GM23338 (cell line): ENCODE results near the gene KCNMB2. TPM values are rescaled to one million over a fixed set of nuclear protein-coding genes. Genes with fewer than 3 reads are reported as not detected.

ENCODE experiments used
- ATAC-seq: fragments of 200-7000 bp; cut with Tn5 transposase; 3 replicates; pipeline ENCODE4 v1.9.1; 2020
- DNase-seq: peaks from one replicate; pipeline ENCODE4 v3.0.0-alpha.2; 2015; ENCODE audit warnings: low spot score
- H2AFZ ChIP-seq: fragments of 200-600 bp; sonication (generic); 2 replicates; pipeline ENCODE4 v1.8.0; 2016; ENCODE audit warnings: antibody characterized with exemption, mild to moderate bottlenecking, moderate library complexity
- H3F3A ChIP-seq: fragments of 200-600 bp; sonication (generic); replicated peaks from 2 replicates; pipeline ENCODE4 v1.8.0; 2017; ENCODE audit warnings: antibody characterized with exemption, mixed run types, low read depth
- H3K27ac ChIP-seq: fragments of 200-600 bp; sonication (generic); 2 replicates; pipeline ENCODE4 v1.6.1; 2016; ENCODE audit warnings: low read depth
- H3K27me3 ChIP-seq: fragments of 200-600 bp; sonication (generic); 2 replicates; pipeline ENCODE4 v1.8.0; 2016; ENCODE audit warnings: mild to moderate bottlenecking, mixed run types, moderate library complexity; ENCODE audit not compliant: insufficient read depth
- H3K36me3 ChIP-seq: fragments of 200-600 bp; sonication (generic); 2 replicates; pipeline ENCODE4 v1.8.0; 2016; ENCODE audit warnings: mild to moderate bottlenecking; ENCODE audit not compliant: insufficient read depth
- H3K4me1 ChIP-seq: fragments of 200-600 bp; sonication (generic); 2 replicates; pipeline ENCODE4 v1.8.0; 2016; ENCODE audit warnings: mild to moderate bottlenecking, moderate library complexity; ENCODE audit not compliant: insufficient read depth
- H3K4me2 ChIP-seq: fragments of 200-600 bp; sonication (generic); 2 replicates; pipeline ENCODE4 v1.7.1; 2017; ENCODE audit warnings: mixed run types
- H3K4me3 ChIP-seq: fragments of 200-600 bp; sonication (generic); 2 replicates; pipeline ENCODE4 v1.6.1; 2016; ENCODE audit warnings: mixed run types
- H3K79me2 ChIP-seq: fragments of 200-600 bp; sonication (generic); replicated peaks from 2 replicates; pipeline ENCODE4 v1.8.0; 2017; ENCODE audit warnings: mild to moderate bottlenecking; ENCODE audit not compliant: insufficient read depth
- H3K9me2 ChIP-seq: fragments of 200-600 bp; sonication (generic); 2 replicates; pipeline ENCODE4 v1.8.0; 2017; ENCODE audit not compliant: insufficient read depth
- H4K20me1 ChIP-seq: fragments of 200-600 bp; sonication (generic); replicated peaks from 2 replicates; pipeline ENCODE4 v1.8.0; 2017; ENCODE audit warnings: mild to moderate bottlenecking; ENCODE audit not compliant: insufficient read depth
- H3K27ac Mint-ChIP-seq: 2 replicates; pipeline ENCODE4 v1.8.0; 2020; ENCODE audit warnings: inconsistent platforms, mild to moderate bottlenecking, moderate library complexity, mixed read lengths
- H3K27me3 Mint-ChIP-seq: 3 replicates; pipeline ENCODE4 v1.8.0; 2022; ENCODE audit warnings: low read depth, mild to moderate bottlenecking, moderate library complexity, mixed read lengths, inconsistent platforms; ENCODE audit not compliant: insufficient read depth, poor library complexity
- H3K36me3 Mint-ChIP-seq: 3 replicates; pipeline ENCODE4 v1.8.0; 2021; ENCODE audit warnings: low read depth, mild to moderate bottlenecking, inconsistent platforms, moderate library complexity, mixed read lengths
- H3K4me1 Mint-ChIP-seq: 3 replicates; pipeline ENCODE4 v1.8.0; 2020; ENCODE audit warnings: mild to moderate bottlenecking, inconsistent platforms, mixed read lengths
- H3K4me3 Mint-ChIP-seq: 3 replicates; pipeline ENCODE4 v1.8.0; 2021; ENCODE audit warnings: moderate library complexity, mild to moderate bottlenecking, inconsistent platforms, mixed read lengths
- H3K9me3 Mint-ChIP-seq: 3 replicates; pipeline ENCODE4 v1.8.0; 2020; ENCODE audit warnings: moderate library complexity, mild to moderate bottlenecking, inconsistent platforms, mixed read lengths
- CREB1 ChIP-seq: fragments of 250-450 bp; sonication (Bioruptor Pico); IDR thresholded peaks from 2 replicates; pipeline ENCODE4 v1.5.0; 2020; ENCODE audit warnings: low read depth, mild to moderate bottlenecking, moderate library complexity
- ETS1 ChIP-seq: IDR thresholded peaks from 2 replicates; pipeline ENCODE4 v1.6.1; 2016; ENCODE audit warnings: antibody characterized with exemption
- EZH2phosphoT487 ChIP-seq: fragments of 200-600 bp; sonication (generic); IDR thresholded peaks from one replicate; pipeline ENCODE4 v1.8.1; 2018; ENCODE audit warnings: antibody characterized with exemption; ENCODE audit not compliant: unreplicated experiment
- NANOG ChIP-seq: IDR thresholded peaks from 2 replicates; pipeline ENCODE4 v1.6.1; 2016; ENCODE audit warnings: antibody characterized with exemption, borderline replicate concordance
- STAT1 ChIP-seq: IDR thresholded peaks from one replicate; pipeline ENCODE4 v1.6.1; 2016; ENCODE audit warnings: antibody characterized with exemption; ENCODE audit not compliant: unreplicated experiment
- ZNF331 ChIP-seq: fragments of 250-450 bp; sonication (Bioruptor Pico); IDR thresholded peaks from 2 replicates; pipeline ENCODE4 v1.5.0; 2020; ENCODE audit warnings: low read depth, mild to moderate bottlenecking, moderate library complexity
- ZNF462 ChIP-seq: fragments of 250-450 bp; sonication (Bioruptor Pico); IDR thresholded peaks from 2 replicates; pipeline ENCODE4 v1.5.0; 2020; ENCODE audit warnings: mild to moderate bottlenecking, moderate library complexity
- polyA plus RNA-seq: library from polyadenylated mRNA; unstranded; fragments of >200 nt; fragmentation: Nextera tagmentation; extraction: Ambion mirVana; gene quantifications from 2 replicates; pipeline ENCODE4 v1.2.1, GENCODE V29; 2016
- total RNA-seq: library from RNA; depleted of rRNA; stranded (reverse); fragments of >200 nt; shearing (Covaris generic); gene quantifications from 2 replicates; pipeline ENCODE4 v1.2.3, GENCODE V29; 2014

KCNMB2 gene
- total and polyA plus RNA-seq, 2 experiments from 2014 or later = 0.53 TPM; not detected in 1

GRCh38 chr3:178741020-178741419 lies 204.8 kb downstream of the KCNMB2 start (continued):
- no peak for TF ChIP-seq ZNF462 (CRISPR knock-in tag)
- no peak for TF ChIP-seq EZH2phosphoT487
- TF ChIP-seq STAT1 = no peak
- no peak for TF ChIP-seq ETS1
- TF ChIP-seq CREB1 (CRISPR knock-in tag) = no peak
- TF ChIP-seq ZNF331 (CRISPR knock-in tag) = no peak
- no peak for TF ChIP-seq NANOG

- ATAC-seq (no peak), DNase-seq (no peak)
- Histone ChIP-seq H3K79me2 (no peaks in the 10 kb centered on the region), H3K4me1 (no peaks in the 10 kb centered on the region), H2AFZ (no peak overlapping the region), H3F3A (no peaks in the 10 kb centered on the region), H3K36me3 (no peaks in the 10 kb centered on the region), H3K4me2 (no peak overlapping the region), H3K27me3 (no peaks in the 10 kb centered on the region), H3K9me2 (no peaks in the 10 kb centered on the region; the same call in 1 of the 2 replicates), H4K20me1 (no peaks in the 10 kb centered on the region), H3K27ac (no peak overlapping the region), H3K4me3 (no peak overlapping the region)
- peaks cover 12% of the 10 kb centered on the region; the same call in 2 of the 3 replicates for H3K9me3 Mint-ChIP-seq
- no peak overlapping the region for H3K4me3 Mint-ChIP-seq
- H3K36me3 Mint-ChIP-seq = peaks cover 13% of the 10 kb centered on the region
- no peaks in the 10 kb centered on the region for H3K4me1 Mint-ChIP-seq
- H3K27ac Mint-ChIP-seq = no peak overlapping the region
- no peaks in the 10 kb centered on the region for H3K27me3 Mint-ChIP-seq
- TF ChIP-seq ETS1 (no peak), ZNF331 (CRISPR knock-in tag) (no peak), STAT1 (no peak)
These were observed 207.1 kb downstream of the KCNMB2 start for GRCh38 chr3:178743297-178743696.
